Measurements from ENCODE around the gene NTS.

NTS gene

DNA sequence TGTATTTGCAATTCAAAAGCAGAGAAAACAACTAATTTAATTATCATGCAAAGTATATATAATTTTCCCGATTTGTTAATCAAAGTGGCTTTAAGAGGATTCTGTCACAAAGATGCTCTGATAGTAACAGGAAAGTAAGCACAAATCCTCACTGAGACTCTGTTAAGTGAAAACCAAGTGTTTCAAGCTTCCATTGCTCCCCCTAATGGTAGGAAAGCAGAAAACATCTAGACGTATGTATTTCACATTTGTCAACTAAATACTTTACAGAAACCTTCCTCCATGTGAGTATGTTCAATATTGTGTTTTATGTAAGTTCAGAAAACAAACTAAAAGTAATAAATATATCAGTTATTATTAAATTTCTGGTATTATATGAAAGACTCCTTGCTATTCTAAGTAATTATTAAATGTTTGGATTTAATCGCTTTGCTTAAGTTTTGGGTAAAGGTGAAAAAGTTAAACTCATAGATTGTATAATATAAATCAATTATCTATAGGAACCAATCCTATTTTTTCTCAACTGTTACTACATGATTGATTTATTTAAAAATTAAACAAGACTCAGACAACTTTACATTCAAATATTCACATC is 1.5 kb upstream of the NTS start:
- TF ChIP-seq POLR2AphosphoS5 (IDR thresholded peaks at IDR 0.05; ENCODE audit: low read depth, low read length), result no peak

DNA sequence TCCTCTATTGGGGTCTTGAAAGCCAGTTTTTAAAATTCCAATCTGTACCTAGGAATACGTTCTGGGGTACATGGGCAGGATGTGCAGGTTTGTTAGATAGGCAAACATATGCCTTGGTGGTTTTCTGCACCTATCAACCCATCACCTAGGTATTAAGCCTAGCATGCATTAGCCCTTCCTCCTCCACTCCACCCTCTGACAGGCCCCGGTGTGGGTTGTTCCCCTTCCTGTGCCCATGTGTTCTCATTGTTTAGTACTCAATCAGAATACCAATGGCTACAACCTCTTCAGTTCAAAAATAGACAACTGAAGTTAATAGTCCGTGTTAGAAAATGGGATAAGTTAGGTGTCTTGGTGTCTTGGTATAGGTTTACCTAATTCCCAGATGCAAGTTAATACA is 3.4 kb downstream of the NTS start:
- TF ChIP-seq TAF1 (IDR thresholded peaks at IDR 0.05; ENCODE audit: borderline replicate concordance, insufficient read depth, low read length), result no peak
- TF ChIP-seq, protein P1, sequence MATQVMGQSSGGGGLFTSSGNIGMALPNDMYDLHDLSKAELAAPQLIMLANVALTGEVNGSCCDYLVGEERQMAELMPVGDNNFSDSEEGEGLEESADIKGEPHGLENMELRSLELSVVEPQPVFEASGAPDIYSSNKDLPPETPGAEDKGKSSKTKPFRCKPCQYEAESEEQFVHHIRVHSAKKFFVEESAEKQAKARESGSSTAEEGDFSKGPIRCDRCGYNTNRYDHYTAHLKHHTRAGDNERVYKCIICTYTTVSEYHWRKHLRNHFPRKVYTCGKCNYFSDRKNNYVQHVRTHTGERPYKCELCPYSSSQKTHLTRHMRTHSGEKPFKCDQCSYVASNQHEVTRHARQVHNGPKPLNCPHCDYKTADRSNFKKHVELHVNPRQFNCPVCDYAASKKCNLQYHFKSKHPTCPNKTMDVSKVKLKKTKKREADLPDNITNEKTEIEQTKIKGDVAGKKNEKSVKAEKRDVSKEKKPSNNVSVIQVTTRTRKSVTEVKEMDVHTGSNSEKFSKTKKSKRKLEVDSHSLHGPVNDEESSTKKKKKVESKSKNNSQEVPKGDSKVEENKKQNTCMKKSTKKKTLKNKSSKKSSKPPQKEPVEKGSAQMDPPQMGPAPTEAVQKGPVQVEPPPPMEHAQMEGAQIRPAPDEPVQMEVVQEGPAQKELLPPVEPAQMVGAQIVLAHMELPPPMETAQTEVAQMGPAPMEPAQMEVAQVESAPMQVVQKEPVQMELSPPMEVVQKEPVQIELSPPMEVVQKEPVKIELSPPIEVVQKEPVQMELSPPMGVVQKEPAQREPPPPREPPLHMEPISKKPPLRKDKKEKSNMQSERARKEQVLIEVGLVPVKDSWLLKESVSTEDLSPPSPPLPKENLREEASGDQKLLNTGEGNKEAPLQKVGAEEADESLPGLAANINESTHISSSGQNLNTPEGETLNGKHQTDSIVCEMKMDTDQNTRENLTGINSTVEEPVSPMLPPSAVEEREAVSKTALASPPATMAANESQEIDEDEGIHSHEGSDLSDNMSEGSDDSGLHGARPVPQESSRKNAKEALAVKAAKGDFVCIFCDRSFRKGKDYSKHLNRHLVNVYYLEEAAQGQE (IDR thresholded peaks at IDR 0.05; ENCODE audit: insufficient read depth in 1 of 2, low read depth in 2 of 2, low read length in 2 of 2), result no peak
- TF ChIP-seq POLR2AphosphoS5 (IDR thresholded peaks at IDR 0.05; ENCODE audit: low read depth, low read length), result no peak
- no peak for TF ChIP-seq SIN3A (IDR thresholded peaks at IDR 0.05; ENCODE audit: borderline replicate concordance, insufficient read depth, low read length)
- no peak for TF ChIP-seq FOXP2 (optimal IDR thresholded peaks at IDR 0.05; ENCODE audit: borderline replicate concordance, extremely low read depth, extremely low read length, insufficient read depth)

DNA sequence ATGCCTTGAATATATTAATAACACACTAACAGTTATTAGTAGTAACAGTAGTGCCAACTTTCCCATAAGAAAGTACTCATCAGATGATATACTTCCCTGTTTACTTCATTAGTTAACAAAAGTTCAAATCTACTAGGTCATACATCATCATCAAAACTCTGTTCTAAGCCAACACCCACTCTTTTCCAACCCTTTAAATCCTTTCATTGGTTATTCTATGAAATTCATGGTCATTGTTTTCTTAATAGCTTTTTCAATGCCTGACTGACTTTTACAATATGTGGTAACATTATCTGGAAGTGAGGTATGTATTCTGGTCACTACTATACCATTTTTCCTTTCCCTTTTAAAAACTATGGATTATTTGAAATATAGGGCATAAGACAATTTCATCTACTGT is 9.7 kb downstream of the NTS start:
- no peak for TF ChIP-seq POLR2AphosphoS5 (IDR thresholded peaks at IDR 0.05; ENCODE audit: low read depth, low read length)
- TF ChIP-seq FOXP2 (optimal IDR thresholded peaks at IDR 0.05; ENCODE audit: borderline replicate concordance, extremely low read depth, extremely low read length, insufficient read depth), result no peak
- TF ChIP-seq, protein P1 (IDR thresholded peaks at IDR 0.05; ENCODE audit: insufficient read depth in 1 of 2, low read depth in 2 of 2, low read length in 2 of 2), result no peak
- no peak for TF ChIP-seq TAF1 (IDR thresholded peaks at IDR 0.05; ENCODE audit: borderline replicate concordance, insufficient read depth, low read length)
- TF ChIP-seq SIN3A (IDR thresholded peaks at IDR 0.05; ENCODE audit: borderline replicate concordance, insufficient read depth, low read length), result no peak

DNA sequence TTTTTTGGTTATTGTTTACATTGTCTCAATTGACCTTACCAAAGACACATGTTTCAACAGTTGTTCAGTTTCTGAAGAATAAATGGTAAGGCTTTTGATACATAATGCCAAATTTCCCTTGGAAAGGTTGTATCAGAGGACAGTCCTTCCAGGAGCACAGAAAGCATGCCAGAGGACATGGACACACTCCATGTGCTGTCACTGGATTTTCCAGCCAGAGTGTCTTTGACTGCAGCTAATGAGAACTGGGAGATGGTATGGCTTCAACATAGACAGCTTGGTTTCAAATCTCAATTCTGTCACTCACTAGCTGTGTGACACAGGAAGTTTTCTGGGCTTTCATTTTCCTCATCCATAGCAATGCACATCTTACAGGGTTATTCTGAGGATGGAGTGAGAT is 20.6 kb downstream of the NTS start:
- no peak for TF ChIP-seq POLR2AphosphoS5 (IDR thresholded peaks at IDR 0.05; ENCODE audit: low read depth, low read length)
- TF ChIP-seq, protein P1 (IDR thresholded peaks at IDR 0.05; ENCODE audit: insufficient read depth in 1 of 2, low read depth in 2 of 2, low read length in 2 of 2), result no peak
- no peak for TF ChIP-seq FOXP2 (optimal IDR thresholded peaks at IDR 0.05; ENCODE audit: borderline replicate concordance, extremely low read depth, extremely low read length, insufficient read depth)
- no peak for TF ChIP-seq SIN3A (IDR thresholded peaks at IDR 0.05; ENCODE audit: borderline replicate concordance, insufficient read depth, low read length)
- no peak for TF ChIP-seq TAF1 (IDR thresholded peaks at IDR 0.05; ENCODE audit: borderline replicate concordance, insufficient read depth, low read length)

DNA sequence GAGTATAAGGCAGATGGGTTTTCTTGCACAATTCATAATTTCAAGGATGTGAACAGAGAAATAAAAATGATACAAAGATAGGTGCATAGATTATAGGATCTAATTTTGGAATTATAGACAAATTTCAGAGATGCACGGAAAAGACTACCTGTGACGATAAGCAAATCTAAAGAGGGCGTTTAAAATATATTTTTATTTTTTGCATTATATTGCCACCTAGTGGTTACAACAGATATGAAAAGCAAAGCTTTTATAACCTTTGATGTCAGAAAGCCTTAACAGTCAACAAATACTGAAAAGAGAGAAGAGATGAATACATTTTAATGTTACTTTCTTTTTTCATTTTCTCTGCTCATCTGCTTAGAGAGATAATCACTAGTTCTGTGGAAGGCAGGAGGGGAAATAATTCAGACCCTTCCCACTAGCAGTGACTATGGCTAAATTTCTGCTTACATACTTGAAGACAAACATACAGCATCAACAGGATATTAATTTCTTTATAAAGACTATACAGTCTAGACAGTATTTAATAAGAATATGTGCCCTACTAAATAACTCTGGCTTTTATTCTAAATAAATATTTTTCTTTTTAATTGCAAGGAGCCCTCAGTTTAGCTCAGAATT is 46.3 kb downstream of the NTS start:
- TF ChIP-seq FOXP2 (optimal IDR thresholded peaks at IDR 0.05; ENCODE audit: borderline replicate concordance, extremely low read depth, extremely low read length, insufficient read depth), result no peak
- TF ChIP-seq SIN3A (IDR thresholded peaks at IDR 0.05; ENCODE audit: borderline replicate concordance, insufficient read depth, low read length), result no peak
- no peak for TF ChIP-seq TAF1 (IDR thresholded peaks at IDR 0.05; ENCODE audit: borderline replicate concordance, insufficient read depth, low read length)
- TF ChIP-seq POLR2AphosphoS5 (IDR thresholded peaks at IDR 0.05; ENCODE audit: low read depth, low read length), result no peak
- TF ChIP-seq, protein P1 (IDR thresholded peaks at IDR 0.05; ENCODE audit: insufficient read depth in 1 of 2, low read depth in 2 of 2, low read length in 2 of 2), result no peak

All from PFSK-1 (cell line).